PC-3 (cell line): ENCODE results near the gene ADCY5. TPM values are rescaled to one million over a fixed set of nuclear protein-coding genes. Genes with fewer than 3 reads are reported as not detected.

Source experiments
- ATAC-seq: fragments of 200-7000 bp; cut with Tn5 transposase; 2 replicates; pipeline ENCODE4 v1.9.1; 2020; ENCODE audit warnings: mild to moderate bottlenecking, moderate library complexity
- BruUV-seq: library from RNA; stranded (reverse); fragments of 400-500 nt; replicated peaks from 2 replicates; lab custom pipeline; 2021; lab: Mats Ljungman, UMichigan
- CTCF ChIA-PET: fragments of 300-600 bp; sonication (Branson Sonifier 250); formaldehyde crosslinking; loops from one replicate; lab custom pipeline; 2022; ENCODE audit warnings: antibody characterized with exemption; lab: Charles Lee
- POLR2A ChIA-PET: fragments of 300-600 bp; sonication (Branson Sonifier 250); formaldehyde crosslinking; loops from one replicate; lab custom pipeline; 2022; ENCODE audit warnings: antibody characterized with exemption; ENCODE audit not compliant: unreplicated experiment; lab: Charles Lee
- DNase-seq: peaks from one replicate; pipeline ENCODE4 v3.0.0-alpha.2; 2015
- H2AFZ ChIP-seq: fragments of 300-600 bp; sonication (generic); 2 replicates; pipeline ENCODE4 v1.6.0; 2016; ENCODE audit warnings: antibody characterized with exemption, low read length
- H3F3A ChIP-seq: fragments of 300-600 bp; sonication (generic); one replicate; pipeline ENCODE4 v1.6.0; 2017; ENCODE audit warnings: antibody characterized with exemption, low read length, control low read depth, mild to moderate bottlenecking; ENCODE audit not compliant: unreplicated experiment
- H3K27ac ChIP-seq: fragments of 300-600 bp; sonication (generic); 2 replicates; pipeline ENCODE4 v1.5.1; 2016; ENCODE audit warnings: mild to moderate bottlenecking, low read length
- H3K27me3 ChIP-seq: fragments of 300-600 bp; sonication (generic); 2 replicates; pipeline ENCODE4 v1.6.1; 2016; ENCODE audit warnings: low read length, mixed read lengths
- H3K36me3 ChIP-seq: fragments of 300-600 bp; sonication (generic); 2 replicates; pipeline ENCODE4 v1.6.1; 2016; ENCODE audit warnings: low read depth, mixed run types, low read length, mixed read lengths
- H3K4me1 ChIP-seq: fragments of 300-600 bp; sonication (generic); 2 replicates; pipeline ENCODE4 v1.5.1; 2016; ENCODE audit warnings: low read length; ENCODE audit not compliant: insufficient read depth
- H3K4me2 ChIP-seq: fragments of 300-600 bp; sonication (generic); 2 replicates; pipeline ENCODE4 v1.6.0; 2016; ENCODE audit warnings: low read length
- H3K4me3 ChIP-seq: fragments of 300-600 bp; sonication (generic); 2 replicates; pipeline ENCODE4 v1.5.1; 2016; ENCODE audit warnings: mild to moderate bottlenecking, low read length, mixed read lengths
- H3K79me2 ChIP-seq: fragments of 300-600 bp; sonication (generic); 2 replicates; pipeline ENCODE4 v1.6.1; 2017; ENCODE audit warnings: low read length, mixed read lengths
- H3K9ac ChIP-seq: fragments of 300-600 bp; sonication (generic); 2 replicates; pipeline ENCODE4 v1.6.0; 2016; ENCODE audit warnings: mild to moderate bottlenecking, low read length
- H3K9me2 ChIP-seq: fragments of 300-600 bp; sonication (generic); replicated peaks from 2 replicates; pipeline ENCODE4 v1.6.1; 2016; ENCODE audit warnings: mixed run types, low read length, mixed read lengths
- H3K9me3 ChIP-seq: fragments of 300-600 bp; sonication (generic); 2 replicates; pipeline ENCODE4 v1.6.1; 2016; ENCODE audit warnings: low read length, mixed read lengths
- H4K20me1 ChIP-seq: fragments of 300-600 bp; sonication (generic); 2 replicates; pipeline ENCODE4 v1.6.1; 2016; ENCODE audit warnings: low read length, mixed read lengths
- EZH2 ChIP-seq: fragments of 300-600 bp; sonication (generic); IDR thresholded peaks from one replicate; pipeline ENCODE4 v1.6.1; 2017; ENCODE audit warnings: antibody characterized with exemption, mild to moderate bottlenecking, low read length; ENCODE audit not compliant: unreplicated experiment
- EZH2phosphoT487 ChIP-seq: fragments of 300-600 bp; sonication (generic); IDR thresholded peaks from 2 replicates; pipeline ENCODE4 v1.6.1; 2018; ENCODE audit warnings: mild to moderate bottlenecking, antibody characterized with exemption, low read length, borderline replicate concordance
- intact Hi-C: fragments of 100-400 bp; cut with micrococcal nuclease; formaldehyde crosslinking; loops from 2 replicates; pipeline ENCODE4 v1.9.0; 2023
- total RNA-seq: library from RNA; depleted of rRNA; stranded (reverse); fragments of >200 nt; gene quantifications from 2 replicates; pipeline ENCODE4 v1.2.3, GENCODE V29; 2014
- TF ChIP-seq, protein P1 (sequence below): fragments of 300-600 bp; sonication (generic); conservative IDR thresholded peaks from 2 replicates; pipeline ENCODE4 v1.5.1; 2017; ENCODE audit warnings: antibody characterized with exemption, low read depth, mild to moderate bottlenecking, low read length

Gene ADCY5
- total RNA-seq, 1 experiment from 2014 or later: not detected

DNA sequence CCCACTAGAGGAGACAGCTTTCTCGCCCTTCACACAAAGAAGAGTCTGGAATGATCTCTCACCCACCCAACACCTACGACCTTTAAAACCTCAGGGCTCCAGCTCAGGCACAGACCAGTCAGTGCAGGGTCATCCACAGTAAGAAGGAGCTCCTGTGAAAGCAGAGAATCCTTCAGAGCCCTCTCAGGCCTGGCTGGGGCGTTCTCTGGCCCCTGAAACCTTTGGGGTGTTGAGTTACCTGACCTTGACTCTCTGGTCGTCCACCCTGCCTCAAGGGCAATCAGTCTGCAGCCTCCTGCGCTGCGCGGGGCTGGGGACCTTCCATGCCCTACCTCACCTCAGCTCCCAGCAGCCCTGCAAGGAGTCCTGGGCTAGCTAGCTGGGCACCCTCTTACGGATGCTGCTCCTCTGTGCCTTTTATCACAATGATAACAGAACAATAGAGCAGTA lies 106.2 kb downstream of the ADCY5 start:
- Histone ChIP-seq H3K9me3 (no peaks in the 10 kb centered on the region), H3K79me2 (no peaks in the 10 kb centered on the region), H3K9ac (no peak overlapping the region), H3K4me3 (no peak overlapping the region), H3K4me2 (no peak overlapping the region), H3F3A (no peaks in the 10 kb centered on the region), H2AFZ (no peak overlapping the region), H3K27ac (no peak overlapping the region), H3K9me2 (no peaks in the 10 kb centered on the region), H3K27me3 (peaks cover 20% of the 10 kb centered on the region), H4K20me1 (no peaks in the 10 kb centered on the region), H3K4me1 (no peaks in the 10 kb centered on the region), H3K36me3 (no peaks in the 10 kb centered on the region)
- DNase-seq: no peak
- BruUV-seq: no TSS peak
- no peak for ATAC-seq
- intact Hi-C loops: no loop called here
- POLR2A ChIA-PET: no interaction called here
- TF ChIP-seq EZH2phosphoT487 (no peak), EZH2 (no peak)
- TF ChIP-seq, protein P1, sequence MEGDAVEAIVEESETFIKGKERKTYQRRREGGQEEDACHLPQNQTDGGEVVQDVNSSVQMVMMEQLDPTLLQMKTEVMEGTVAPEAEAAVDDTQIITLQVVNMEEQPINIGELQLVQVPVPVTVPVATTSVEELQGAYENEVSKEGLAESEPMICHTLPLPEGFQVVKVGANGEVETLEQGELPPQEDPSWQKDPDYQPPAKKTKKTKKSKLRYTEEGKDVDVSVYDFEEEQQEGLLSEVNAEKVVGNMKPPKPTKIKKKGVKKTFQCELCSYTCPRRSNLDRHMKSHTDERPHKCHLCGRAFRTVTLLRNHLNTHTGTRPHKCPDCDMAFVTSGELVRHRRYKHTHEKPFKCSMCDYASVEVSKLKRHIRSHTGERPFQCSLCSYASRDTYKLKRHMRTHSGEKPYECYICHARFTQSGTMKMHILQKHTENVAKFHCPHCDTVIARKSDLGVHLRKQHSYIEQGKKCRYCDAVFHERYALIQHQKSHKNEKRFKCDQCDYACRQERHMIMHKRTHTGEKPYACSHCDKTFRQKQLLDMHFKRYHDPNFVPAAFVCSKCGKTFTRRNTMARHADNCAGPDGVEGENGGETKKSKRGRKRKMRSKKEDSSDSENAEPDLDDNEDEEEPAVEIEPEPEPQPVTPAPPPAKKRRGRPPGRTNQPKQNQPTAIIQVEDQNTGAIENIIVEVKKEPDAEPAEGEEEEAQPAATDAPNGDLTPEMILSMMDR: no peak
- CTCF ChIA-PET: interaction anchor here (0.5 kb wide), 1 partner anchor 300 kb away, joined by 3 read pairs; no protein-coding TSS in a partner anchor

DNA sequence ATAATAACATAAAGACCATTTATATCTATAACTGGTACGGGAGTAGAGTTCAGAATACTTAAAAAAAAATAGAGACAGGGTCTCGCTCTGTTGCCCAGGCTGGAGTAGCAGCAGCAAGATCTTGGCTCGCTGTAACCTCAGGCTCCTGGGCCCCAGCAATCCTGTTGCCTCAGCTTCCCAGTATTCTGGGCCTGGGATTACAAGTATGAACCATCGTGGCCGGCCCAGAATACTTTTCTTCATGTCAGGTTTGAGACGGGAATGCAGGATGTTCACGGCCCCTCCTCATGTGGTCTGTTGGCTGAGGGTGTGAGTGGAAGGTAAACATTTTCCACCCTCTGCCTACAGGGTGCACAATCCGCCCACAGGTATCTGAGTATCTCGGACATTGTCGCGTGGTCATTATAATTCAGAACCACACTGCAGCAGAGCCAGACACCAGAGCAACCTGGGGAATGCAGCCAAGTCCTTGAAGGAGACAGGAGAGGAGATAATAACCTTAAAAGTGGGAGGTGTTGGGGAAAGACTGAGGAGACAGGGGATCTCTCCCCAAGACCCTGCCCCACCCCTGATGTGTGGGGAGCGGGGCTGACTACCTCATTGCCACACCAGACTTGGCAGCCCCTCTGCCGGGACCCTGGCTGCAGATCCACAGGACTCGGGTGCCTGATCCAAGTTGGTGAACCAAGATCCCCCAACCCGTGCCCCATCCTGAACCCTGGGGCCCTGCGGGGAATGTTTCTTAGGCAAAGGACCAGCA lies 106.8 kb downstream of the ADCY5 start:
- no peaks in the 10 kb centered on the region for H3K4me1 ChIP-seq
- no peaks in the 10 kb centered on the region for H3K9me3 ChIP-seq
- intact Hi-C loops: no loop called here
- no peak overlapping the region for H3K4me2 ChIP-seq
- BruUV-seq: no TSS peak
- no peaks in the 10 kb centered on the region for H4K20me1 ChIP-seq
- DNase-seq (no peak), ATAC-seq (no peak)
- no peak overlapping the region for H3K4me3 ChIP-seq
- no peak for TF ChIP-seq EZH2phosphoT487
- TF ChIP-seq EZH2: no peak
- TF ChIP-seq, protein P1: no peak; the same call in 1 of the 2 replicates
- H3K9me2 ChIP-seq: no peaks in the 10 kb centered on the region
- H3K79me2 ChIP-seq: no peaks in the 10 kb centered on the region
- no peaks in the 10 kb centered on the region for H3K36me3 ChIP-seq
- H3K27me3 ChIP-seq: peaks cover 14% of the 10 kb centered on the region
- no peak overlapping the region for H3K27ac ChIP-seq
- H3K9ac ChIP-seq: no peak overlapping the region
- ChIA-PET CTCF (no interaction called here), POLR2A (no interaction called here)
- no peaks in the 10 kb centered on the region for H3F3A ChIP-seq
- H2AFZ ChIP-seq: no peak overlapping the region

DNA sequence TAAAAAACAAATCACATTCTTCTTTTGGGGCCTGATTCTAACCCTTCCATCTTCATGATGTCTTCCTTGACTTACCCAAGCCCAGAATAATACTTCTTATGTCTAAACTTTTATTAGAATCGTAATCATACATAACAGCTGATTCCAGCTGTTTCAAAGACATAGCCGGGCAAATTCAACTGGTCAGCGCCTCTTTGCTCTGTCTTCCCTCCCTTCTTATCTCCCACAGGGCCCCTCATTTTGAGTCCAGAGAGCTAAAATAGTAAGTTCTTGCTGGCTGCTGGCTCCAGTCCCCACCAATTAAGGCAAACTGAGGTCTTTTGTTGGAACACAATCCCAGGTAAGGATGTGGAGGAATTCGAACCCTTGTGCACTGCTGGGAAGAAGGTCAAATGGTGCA lies 108.6 kb downstream of the ADCY5 start:
- no peaks in the 10 kb centered on the region for H3F3A ChIP-seq
- H2AFZ ChIP-seq: no peak overlapping the region
- H3K4me3 ChIP-seq: no peak overlapping the region
- H3K9ac ChIP-seq: no peak overlapping the region
- CTCF ChIA-PET: no interaction called here
- DNase-seq (no peak), ATAC-seq (no peak)
- intact Hi-C loops: no loop called here
- H3K27me3 ChIP-seq: peaks cover 3% of the 10 kb centered on the region; the same call in 1 of the 2 replicates
- no peaks in the 10 kb centered on the region for H3K79me2 ChIP-seq
- TF ChIP-seq EZH2phosphoT487 (no peak), EZH2 (no peak)
- TF ChIP-seq, protein P1: no peak
- H3K9me3 ChIP-seq: no peaks in the 10 kb centered on the region
- no peaks in the 10 kb centered on the region for H3K9me2 ChIP-seq
- BruUV-seq: no TSS peak
- H3K36me3 ChIP-seq: no peaks in the 10 kb centered on the region
- H4K20me1 ChIP-seq: no peaks in the 10 kb centered on the region
- POLR2A ChIA-PET: no interaction called here
- H3K4me1 ChIP-seq: no peaks in the 10 kb centered on the region
- H3K4me2 ChIP-seq: no peak overlapping the region
- no peak overlapping the region for H3K27ac ChIP-seq
